IMR-90 (cell line): ENCODE results near the gene PITPNM2. TPM values are rescaled to one million over a fixed set of nuclear protein-coding genes. Genes with fewer than 3 reads are reported as not detected.

ENCODE experiments used
- ATAC-seq: fragments of 200-7000 bp; cut with Tn5 transposase; 2 replicates; pipeline ENCODE4 v1.9.1; 2020; ENCODE audit warnings: low read depth, mild to moderate bottlenecking, moderate library complexity
- BruUV-seq: library from RNA; stranded (reverse); fragments of 400-500 nt; replicated peaks from 2 replicates; lab custom pipeline; 2021; lab: Mats Ljungman, UMichigan
- CTCF ChIA-PET: fragments of 300-600 bp; formaldehyde crosslinking; extraction: SDS; loops from one replicate; lab custom pipeline; 2021; ENCODE audit warnings: antibody characterized with exemption; lab: Yijun Ruan, JAX
- POLR2A ChIA-PET: fragments of 300-600 bp; sonication (Branson Sonifier 250); formaldehyde crosslinking; loops from one replicate; lab custom pipeline; 2022; ENCODE audit warnings: antibody characterized with exemption; ENCODE audit not compliant: unreplicated experiment; lab: Charles Lee
- DNase-seq: peaks from one replicate; pipeline ENCODE4 v3.0.0; 2013
- H2AFZ ChIP-seq: replicated peaks from 2 replicates; pipeline ENCODE3; 2013; ENCODE audit warnings: low read length, mild to moderate bottlenecking; ENCODE audit not compliant: poor library complexity
- H2AK5ac ChIP-seq: 2 replicates; pipeline ENCODE4 v1.6.1; 2013; ENCODE audit warnings: low read depth, low read length, inconsistent platforms
- H2AK9ac ChIP-seq: replicated peaks from 2 replicates; pipeline ENCODE3; 2013; ENCODE audit warnings: mild to moderate bottlenecking, low read depth, low read length, moderate library complexity; ENCODE audit not compliant: poor library complexity
- H2BK120ac ChIP-seq: 2 replicates; pipeline ENCODE4 v1.6.1; 2013; ENCODE audit warnings: low read depth, low read length, inconsistent platforms
- H2BK15ac ChIP-seq: 3 replicates; pipeline ENCODE4 v1.6.1; 2013; ENCODE audit warnings: low read depth, low read length, inconsistent platforms
- H2BK20ac ChIP-seq: 2 replicates; pipeline ENCODE4 v1.6.1; 2013; ENCODE audit warnings: low read depth, mild to moderate bottlenecking, inconsistent platforms, low read length, moderate library complexity
- H2BK5ac ChIP-seq: 2 replicates; pipeline ENCODE4 v1.6.1; 2013; ENCODE audit warnings: mild to moderate bottlenecking, low read depth, low read length, inconsistent platforms; ENCODE audit not compliant: poor library complexity, severe bottlenecking
- H3K14ac ChIP-seq: replicated peaks from 2 replicates; pipeline ENCODE4 v1.6.1; 2013; ENCODE audit warnings: low read depth, low read length, inconsistent platforms
- H3K18ac ChIP-seq: 2 replicates; pipeline ENCODE4 v1.6.1; 2013; ENCODE audit warnings: low read depth, low read length, control low read depth
- H3K23ac ChIP-seq: 2 replicates; pipeline ENCODE4 v1.6.1; 2013; ENCODE audit warnings: low read depth, low read length, inconsistent platforms
- H3K27ac ChIP-seq: 2 replicates; pipeline ENCODE4 v1.5.1; 2013; ENCODE audit warnings: mild to moderate bottlenecking, control low read depth, low read length; ENCODE audit not compliant: insufficient read depth
- H3K27me3 ChIP-seq: 2 replicates; pipeline ENCODE4 v1.6.1; 2013; ENCODE audit warnings: low read length; ENCODE audit not compliant: control insufficient read depth, insufficient read depth
- H3K36me3 ChIP-seq: 2 replicates; pipeline ENCODE4 v1.6.1; 2013; ENCODE audit warnings: low read length, mixed read lengths; ENCODE audit not compliant: control insufficient read depth, insufficient read depth
- H3K4ac ChIP-seq: 2 replicates; pipeline ENCODE4 v1.6.1; 2013; ENCODE audit warnings: low read depth, low read length, inconsistent platforms
- H3K4me1 ChIP-seq: 2 replicates; pipeline ENCODE4 v1.6.1; 2013; ENCODE audit warnings: low read length, mixed read lengths; ENCODE audit not compliant: control insufficient read depth, insufficient read depth
- H3K4me2 ChIP-seq: 2 replicates; pipeline ENCODE4 v1.6.1; 2013; ENCODE audit warnings: low read depth, mild to moderate bottlenecking, control low read depth, low read length, moderate library complexity
- H3K4me3 ChIP-seq: 2 replicates; pipeline ENCODE4 v1.5.1; 2013; ENCODE audit warnings: low read depth, mild to moderate bottlenecking, control low read depth, low read length, moderate library complexity; ENCODE audit not compliant: insufficient read depth
- H3K56ac ChIP-seq: 2 replicates; pipeline ENCODE4 v1.6.1; 2013; ENCODE audit warnings: low read length, inconsistent platforms; ENCODE audit not compliant: insufficient read depth; ENCODE audit errors: extremely low read depth
- H3K79me1 ChIP-seq, 2 experiments: 2 replicates each; pipeline ENCODE4 v1.6.1; 2013; ENCODE audit warnings: low read length in 2 of 2, inconsistent platforms in 1 of 2, low read depth in 1 of 2
- H3K9ac ChIP-seq: 2 replicates; pipeline ENCODE4 v1.6.1; 2013; ENCODE audit warnings: low read depth, low read length, control low read depth
- H3K9me1 ChIP-seq: 2 replicates; pipeline ENCODE4 v1.6.1; 2013; ENCODE audit warnings: low read length, inconsistent platforms; ENCODE audit not compliant: insufficient read depth
- H3K9me3 ChIP-seq: 2 replicates; pipeline ENCODE4 v1.6.1; 2013; ENCODE audit warnings: low read length; ENCODE audit not compliant: control insufficient read depth, insufficient read depth
- H4K20me1 ChIP-seq: 2 replicates; pipeline ENCODE4 v1.6.1; 2013; ENCODE audit warnings: low read length, inconsistent platforms; ENCODE audit not compliant: insufficient read depth
- H4K5ac ChIP-seq: 2 replicates; pipeline ENCODE4 v1.6.1; 2013; ENCODE audit warnings: mild to moderate bottlenecking, low read depth, low read length, control low read depth
- H4K8ac ChIP-seq, 2 experiments: 2 replicates each; pipeline ENCODE4 v1.6.1; 2013; ENCODE audit warnings: low read depth in 2 of 2, low read length in 2 of 2, control low read depth in 1 of 2, inconsistent platforms in 1 of 2
- H4K91ac ChIP-seq: 2 replicates; pipeline ENCODE4 v1.6.1; 2013; ENCODE audit warnings: low read depth, low read length, inconsistent platforms; ENCODE audit not compliant: insufficient read depth
- BHLHE40 ChIP-seq: fragments of 150-350 bp; IDR thresholded peaks from 2 replicates; pipeline ENCODE4 v1.6.1; 2016; ENCODE audit warnings: mild to moderate bottlenecking, low read depth, low read length
- CEBPB ChIP-seq: IDR thresholded peaks from 2 replicates; pipeline ENCODE4 v1.6.1; 2012; ENCODE audit warnings: low read depth, low read length, improper control_type of control experiment
- FOS ChIP-seq: fragments of 150-350 bp; IDR thresholded peaks from 2 replicates; pipeline ENCODE4 v1.6.1; 2016; ENCODE audit warnings: low read depth, low read length
- MAFK ChIP-seq: IDR thresholded peaks from 2 replicates; pipeline ENCODE4 v1.6.1; 2012; ENCODE audit warnings: low read depth, low read length, improper control_type of control experiment
- MAZ ChIP-seq: IDR thresholded peaks from 2 replicates; pipeline ENCODE4 v1.6.1; 2012; ENCODE audit warnings: low read depth, mild to moderate bottlenecking, low read length, improper control_type of control experiment, moderate library complexity, borderline replicate concordance
- MXI1 ChIP-seq: IDR thresholded peaks from 2 replicates; pipeline ENCODE4 v1.6.1; 2012; ENCODE audit warnings: low read depth, mild to moderate bottlenecking, low read length, moderate library complexity, borderline replicate concordance
- RAD21 ChIP-seq: IDR thresholded peaks from 2 replicates; pipeline ENCODE4 v1.6.1; 2012; ENCODE audit warnings: low read length, improper control_type of control experiment
- RCOR1 ChIP-seq: IDR thresholded peaks from 2 replicates; pipeline ENCODE4 v1.6.1; 2012; ENCODE audit warnings: mild to moderate bottlenecking, low read length, improper control_type of control experiment; ENCODE audit not compliant: insufficient replicate concordance
- RFX5 ChIP-seq: IDR thresholded peaks from 2 replicates; pipeline ENCODE4 v1.8.0; 2012; ENCODE audit warnings: low read depth, mild to moderate bottlenecking, low read length, moderate library complexity
- SMC3 ChIP-seq: fragments of 150-350 bp; IDR thresholded peaks from 2 replicates; pipeline ENCODE4 v1.6.1; 2016; ENCODE audit warnings: low read depth, mild to moderate bottlenecking, antibody characterized with exemption, low read length, moderate library complexity
- WGBS, 2 experiments: methylation state at CpG; one replicate each; pipeline versions ENCODE4 v1.1.5 to v1.1.7; 2013; ENCODE audit warnings: missing lambda C conversion rate in 2 of 2; ENCODE audit not compliant: insufficient read length in 1 of 2; ENCODE audit errors: extremely low coverage in 2 of 2; 5-methylcytosine and 5-hydroxymethylcytosine counted together
- dilution Hi-C: fragments of 300-500 bp; cut with HindIII; formaldehyde crosslinking; loops from one replicate; pipeline ENCODE4 v1.14.3; 2018; ENCODE audit warnings: low sequenced_read_pairs; ENCODE audit not compliant: unreplicated experiment
- in situ Hi-C: fragments of 300-500 bp; cut with MboI; formaldehyde crosslinking; loops from 3 replicates; pipeline ENCODE4 v1.14.3; 2019; ENCODE audit warnings: low sequenced_read_pairs, inconsistent platforms, mixed read lengths
- intact Hi-C: fragments of 100-400 bp; cut with micrococcal nuclease; formaldehyde crosslinking; loops from 2 replicates; pipeline ENCODE4 v1.10.0; 2022
- polyA plus RNA-seq, 3 experiments: library from polyadenylated mRNA; depleted of rRNA; stranded (reverse); fragments of >200 nt; gene quantifications; 2 replicates each; pipeline ENCODE4 v1.2.3, GENCODE V29; 2012; ENCODE audit warnings: low replicate concordance in 1 of 3
- total RNA-seq: library from RNA; depleted of rRNA; stranded (reverse); fragments of >200 nt; gene quantifications from 2 replicates; pipeline ENCODE4 v1.2.3, GENCODE V29; 2012
- TF ChIP-seq, protein P1 (sequence below): conservative IDR thresholded peaks from 2 replicates; pipeline ENCODE4 v1.5.1; 2012; ENCODE audit warnings: mild to moderate bottlenecking, low read depth, low read length, improper control_type of control experiment
- TF ChIP-seq, protein P2 (sequence below): fragments of 150-350 bp; IDR thresholded peaks from 2 replicates; pipeline ENCODE4 v1.6.1; 2016; ENCODE audit warnings: low read depth, mild to moderate bottlenecking, low read length, moderate library complexity, borderline replicate concordance
- TF ChIP-seq, protein P3 (sequence below): fragments of 150-350 bp; IDR thresholded peaks from 2 replicates; pipeline ENCODE4 v1.6.1; 2017; ENCODE audit warnings: mild to moderate bottlenecking, antibody characterized with exemption, low read length, low read depth

Gene PITPNM2
- total and polyA plus RNA-seq, 2 of the 4 experiments (the other 2 are of a cell fraction): 1.6 to 3.0 TPM

DNA sequence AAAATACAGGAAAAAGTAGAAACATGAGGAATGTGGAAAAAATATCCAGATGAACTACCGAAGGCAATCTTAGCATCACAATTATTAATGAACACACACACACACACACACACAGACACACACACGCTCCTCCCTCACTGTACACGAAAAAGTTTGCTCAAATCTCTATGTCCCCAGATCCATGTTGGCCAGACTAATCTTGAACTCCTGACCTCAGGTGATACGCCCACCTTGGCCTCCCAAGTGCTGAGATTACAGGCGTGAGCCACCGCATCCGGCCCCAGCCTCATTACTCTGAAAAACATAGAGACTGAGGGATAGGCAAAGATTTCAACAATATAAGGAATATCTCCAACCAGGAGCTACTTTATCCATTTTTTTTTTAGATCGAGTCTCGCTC, 17.2 kb downstream of the PITPNM2 start:
- Histone ChIP-seq H4K5ac (no peak overlapping the region), H2BK5ac (no peak overlapping the region), H3K27ac (no peak overlapping the region), H4K8ac (no peak overlapping the region), H4K20me1 (peaks cover 6% of the 10 kb centered on the region; the same call in 1 of the 2 replicates), H2BK20ac (no peak overlapping the region), H3K36me3 (peaks cover 7% of the 10 kb centered on the region), H3K27me3 (no peaks in the 10 kb centered on the region), H3K14ac (no peak overlapping the region), H3K23ac (no peak overlapping the region), H2AFZ (no peak overlapping the region), H3K79me1 (peaks cover 10 to 37% of the 10 kb centered on the region in 2 experiments), H3K56ac (no peak overlapping the region), H2BK120ac (no peak overlapping the region), H4K91ac (no peak overlapping the region), H3K9me3 (no peaks in the 10 kb centered on the region), H3K4ac (no peak overlapping the region), H3K4me2 (no peak overlapping the region), H3K4me1 (peaks cover 9% of the 10 kb centered on the region), H3K4me3 (no peak overlapping the region), H2AK5ac (no peak overlapping the region), H3K9ac (no peak overlapping the region), H2BK15ac (no peak overlapping the region), H2AK9ac (no peak overlapping the region), H3K9me1 (peaks cover 11% of the 10 kb centered on the region), H3K18ac (no peak overlapping the region)
- dilution Hi-C loops: no loop called here
- ChIA-PET POLR2A (no interaction called here), CTCF (no interaction called here)
- no TSS peak for BruUV-seq
- intact Hi-C loops: no loop called here
- ATAC-seq (no peak), DNase-seq (no peak)
- in situ Hi-C loops: no loop called here
- 83% methylated on average over 4 of the region's 9 CpGs; no CpG with 5 or more reads in 1 of the 2 experiments for WGBS, 2 experiments
- no peak for TF ChIP-seq MAFK
- TF ChIP-seq, protein P1, sequence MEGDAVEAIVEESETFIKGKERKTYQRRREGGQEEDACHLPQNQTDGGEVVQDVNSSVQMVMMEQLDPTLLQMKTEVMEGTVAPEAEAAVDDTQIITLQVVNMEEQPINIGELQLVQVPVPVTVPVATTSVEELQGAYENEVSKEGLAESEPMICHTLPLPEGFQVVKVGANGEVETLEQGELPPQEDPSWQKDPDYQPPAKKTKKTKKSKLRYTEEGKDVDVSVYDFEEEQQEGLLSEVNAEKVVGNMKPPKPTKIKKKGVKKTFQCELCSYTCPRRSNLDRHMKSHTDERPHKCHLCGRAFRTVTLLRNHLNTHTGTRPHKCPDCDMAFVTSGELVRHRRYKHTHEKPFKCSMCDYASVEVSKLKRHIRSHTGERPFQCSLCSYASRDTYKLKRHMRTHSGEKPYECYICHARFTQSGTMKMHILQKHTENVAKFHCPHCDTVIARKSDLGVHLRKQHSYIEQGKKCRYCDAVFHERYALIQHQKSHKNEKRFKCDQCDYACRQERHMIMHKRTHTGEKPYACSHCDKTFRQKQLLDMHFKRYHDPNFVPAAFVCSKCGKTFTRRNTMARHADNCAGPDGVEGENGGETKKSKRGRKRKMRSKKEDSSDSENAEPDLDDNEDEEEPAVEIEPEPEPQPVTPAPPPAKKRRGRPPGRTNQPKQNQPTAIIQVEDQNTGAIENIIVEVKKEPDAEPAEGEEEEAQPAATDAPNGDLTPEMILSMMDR: no peak
- TF ChIP-seq BHLHE40: no peak
- TF ChIP-seq, protein P2, sequence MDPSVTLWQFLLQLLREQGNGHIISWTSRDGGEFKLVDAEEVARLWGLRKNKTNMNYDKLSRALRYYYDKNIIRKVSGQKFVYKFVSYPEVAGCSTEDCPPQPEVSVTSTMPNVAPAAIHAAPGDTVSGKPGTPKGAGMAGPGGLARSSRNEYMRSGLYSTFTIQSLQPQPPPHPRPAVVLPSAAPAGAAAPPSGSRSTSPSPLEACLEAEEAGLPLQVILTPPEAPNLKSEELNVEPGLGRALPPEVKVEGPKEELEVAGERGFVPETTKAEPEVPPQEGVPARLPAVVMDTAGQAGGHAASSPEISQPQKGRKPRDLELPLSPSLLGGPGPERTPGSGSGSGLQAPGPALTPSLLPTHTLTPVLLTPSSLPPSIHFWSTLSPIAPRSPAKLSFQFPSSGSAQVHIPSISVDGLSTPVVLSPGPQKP: no peak
- no peak for TF ChIP-seq SMC3
- TF ChIP-seq CEBPB: no peak
- no peak for TF ChIP-seq RCOR1
- no peak for TF ChIP-seq RAD21
- no peak for TF ChIP-seq FOS
- TF ChIP-seq, protein P3, sequence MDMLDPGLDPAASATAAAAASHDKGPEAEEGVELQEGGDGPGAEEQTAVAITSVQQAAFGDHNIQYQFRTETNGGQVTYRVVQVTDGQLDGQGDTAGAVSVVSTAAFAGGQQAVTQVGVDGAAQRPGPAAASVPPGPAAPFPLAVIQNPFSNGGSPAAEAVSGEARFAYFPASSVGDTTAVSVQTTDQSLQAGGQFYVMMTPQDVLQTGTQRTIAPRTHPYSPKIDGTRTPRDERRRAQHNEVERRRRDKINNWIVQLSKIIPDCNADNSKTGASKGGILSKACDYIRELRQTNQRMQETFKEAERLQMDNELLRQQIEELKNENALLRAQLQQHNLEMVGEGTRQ: no peak
- no peak for TF ChIP-seq MXI1
- no peak for TF ChIP-seq RFX5
- TF ChIP-seq MAZ: no peak
